Activated CD4-positive, CD25-positive, alpha-beta regulatory T cell treated with anti-CD3 and anti-CD28 coated beads, Interleukin-2, amount 50 U/mL, for 16 hours (primary cell): ENCODE results near the gene SERPINA6.
"Not testable (repeated sequence)": the region's sequence is repeated elsewhere in the genome, so short reads cannot be mapped to it uniquely, and the experiment has no call there.

Experiments
- DNase-seq: peaks from one replicate; pipeline ENCODE4 v3.0.0-alpha.2; 2020; ENCODE audit warnings: low read depth, low spot score

SERPINA6 gene

GRCh38 chr14:94354638-94355185, 31.6 kb upstream of the SERPINA6 start:
- DNase-seq = no peak

GRCh38 chr14:94354190-94354589, 31.1 kb upstream of the SERPINA6 start:
- not testable (repeated sequence) for DNase-seq

- DNase-seq = no peak
Measured at GRCh38 chr14:94349276-94349675, 26.1 kb upstream of the SERPINA6 start.

GRCh38 chr14:94348836-94349235, 25.7 kb upstream of the SERPINA6 start:
- DNase-seq = no peak

GRCh38 chr14:94346841-94347240, 23.7 kb upstream of the SERPINA6 start:
- DNase-seq = no peak

GRCh38 chr14:94346065-94346786, 23.1 kb upstream of the SERPINA6 start:
- not testable (repeated sequence) for DNase-seq

GRCh38 chr14:94345344-94346064, 22.4 kb upstream of the SERPINA6 start:
- DNase-seq = no peak

GRCh38 chr14:94344389-94344788, 21.3 kb upstream of the SERPINA6 start:
- no peak for DNase-seq

GRCh38 chr14:94343238-94344005, 20.3 kb upstream of the SERPINA6 start:
- DNase-seq = no peak

GRCh38 chr14:94342334-94342934, 19.3 kb upstream of the SERPINA6 start:
- DNase-seq = no peak

- no peak for DNase-seq
Measured at GRCh38 chr14:94341656-94342333, 18.7 kb upstream of the SERPINA6 start.

- DNase-seq = no peak
Measured at GRCh38 chr14:94340533-94340932, 17.4 kb upstream of the SERPINA6 start.

- no peak for DNase-seq
Measured at GRCh38 chr14:94338023-94338422, 14.9 kb upstream of the SERPINA6 start.

- no peak for DNase-seq
Measured at GRCh38 chr14:94337274-94337673, 14.1 kb upstream of the SERPINA6 start.

- DNase-seq = no peak
Measured at GRCh38 chr14:94334872-94335271, 11.7 kb upstream of the SERPINA6 start.

GRCh38 chr14:94332587-94332986, 9.5 kb upstream of the SERPINA6 start:
- DNase-seq = no peak

- no peak for DNase-seq
Measured at GRCh38 chr14:94332063-94332583, 9.0 kb upstream of the SERPINA6 start.

- no peak for DNase-seq
Measured at GRCh38 chr14:94331462-94331861, 8.3 kb upstream of the SERPINA6 start.

GRCh38 chr14:94330857-94331256, 7.7 kb upstream of the SERPINA6 start:
- DNase-seq = no peak

GRCh38 chr14:94330432-94330831, 7.3 kb upstream of the SERPINA6 start:
- DNase-seq = no peak

- DNase-seq = no peak
Measured at GRCh38 chr14:94329857-94330256, 6.7 kb upstream of the SERPINA6 start.
